T-helper 2 cell treated with Interferon-gamma antibody and Interleukin-4, amounts not matched to agents 5 μg/mL and 100 μg/mL, for 36 hours (primary cell): ENCODE results near the gene FOXN1.

Experiments
- DNase-seq: peaks from one replicate; pipeline ENCODE4 v3.0.0; 2021; ENCODE audit warnings: low spot score
- H3K27ac Mint-ChIP-seq: one replicate; pipeline ENCODE4 v1.8.0; 2021; ENCODE audit warnings: mild to moderate bottlenecking, mixed read lengths
- H3K27me3 Mint-ChIP-seq: one replicate; pipeline ENCODE4 v1.8.0; 2021; ENCODE audit warnings: low read depth, mixed read lengths
- H3K36me3 Mint-ChIP-seq: one replicate; pipeline ENCODE4 v1.8.0; 2021; ENCODE audit warnings: low read depth, mixed read lengths
- H3K4me1 Mint-ChIP-seq: one replicate; pipeline ENCODE4 v1.8.0; 2021; ENCODE audit warnings: low read depth, mixed read lengths
- H3K4me3 Mint-ChIP-seq: one replicate; pipeline ENCODE4 v1.8.0; 2022; ENCODE audit warnings: mild to moderate bottlenecking, moderate library complexity, mixed read lengths
- H3K9me3 Mint-ChIP-seq: one replicate; pipeline ENCODE4 v1.8.0; 2021; ENCODE audit warnings: mixed read lengths

FOXN1 gene

DNA sequence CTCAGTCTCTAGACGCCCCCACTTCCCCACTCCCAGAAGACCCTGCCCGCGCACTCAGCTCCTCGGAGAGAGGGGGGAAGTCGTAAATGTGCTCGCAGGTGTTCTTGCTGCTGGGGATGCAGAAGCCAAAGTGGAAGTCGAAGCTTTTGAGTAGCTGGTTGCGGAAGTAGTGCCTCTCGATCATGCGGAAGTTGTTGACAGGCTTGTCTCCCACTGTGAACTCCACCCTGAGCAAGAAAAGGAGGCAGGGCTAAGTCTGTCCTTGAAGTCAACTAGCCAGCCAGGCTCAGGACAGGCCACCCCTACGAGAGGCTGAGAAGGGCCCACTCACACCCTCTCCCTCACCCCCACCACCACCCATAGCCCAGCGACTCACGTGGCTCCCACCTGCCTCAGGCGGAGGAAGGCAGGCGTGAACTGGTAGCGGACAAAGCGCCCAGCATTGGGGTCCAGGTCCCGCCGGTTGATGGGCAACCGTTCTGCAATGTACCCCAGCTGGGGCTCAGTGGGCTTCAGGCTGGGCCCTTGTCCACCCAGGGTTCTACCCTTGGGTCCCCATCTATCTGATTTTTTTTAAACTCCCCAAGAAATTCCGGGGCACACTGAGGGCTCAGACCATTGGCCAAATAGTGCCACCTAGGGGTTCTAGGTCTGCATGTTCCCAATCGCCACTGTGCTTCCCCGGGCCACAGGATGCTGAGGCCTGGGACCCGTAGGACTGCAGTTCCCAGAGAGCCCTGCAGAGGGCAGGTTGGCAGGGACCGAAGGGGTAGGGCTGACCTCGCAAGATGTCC, 41.7 kb downstream of the FOXN1 start:
- peaks cover 6% of the 10 kb centered on the region for H3K36me3 Mint-ChIP-seq
- H3K4me3 Mint-ChIP-seq, result peak overlapping the region; percentile 33
- no peaks in the 10 kb centered on the region for H3K27me3 Mint-ChIP-seq
- H3K9me3 Mint-ChIP-seq, result no peaks in the 10 kb centered on the region
- H3K4me1 Mint-ChIP-seq, result peaks cover 40% of the 10 kb centered on the region
- peak; percentile 69 for DNase-seq
- peak overlapping the region; percentile 80 for H3K27ac Mint-ChIP-seq

DNA sequence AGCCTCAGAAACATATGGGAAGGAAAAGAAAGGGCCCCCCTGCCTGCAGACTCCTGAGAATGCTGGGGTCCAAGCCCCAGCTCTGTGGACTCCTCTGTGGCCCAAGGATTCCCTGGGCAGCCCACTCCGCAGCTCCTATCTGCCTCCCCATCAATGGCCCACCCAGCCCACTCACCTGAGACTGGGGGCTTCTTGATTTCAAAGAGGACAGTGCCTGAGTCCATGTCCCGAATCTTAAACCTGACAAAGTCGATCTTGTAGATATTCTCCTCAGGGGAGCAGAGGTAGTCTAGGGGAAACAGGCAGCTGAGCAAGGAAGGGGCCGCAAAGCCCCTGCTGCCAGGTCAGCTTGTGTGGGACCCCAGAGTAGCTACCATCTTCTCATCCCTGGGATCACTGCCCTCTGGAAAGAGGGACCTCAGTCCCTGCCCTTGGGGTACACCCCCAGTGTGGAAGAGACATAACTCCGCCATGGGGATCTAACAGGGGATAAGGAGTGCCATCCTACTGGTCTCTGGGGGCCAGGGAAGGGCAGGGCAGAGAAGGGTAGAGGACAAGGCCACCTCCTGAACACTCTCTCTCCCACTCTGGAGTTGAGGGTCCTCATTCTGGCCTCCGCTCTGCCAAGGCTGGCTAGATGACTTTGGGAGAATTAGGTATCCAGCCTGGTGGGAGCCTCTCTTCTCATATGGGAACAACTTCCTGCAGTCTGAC, 42.4 kb downstream of the FOXN1 start:
- Mint-ChIP-seq H3K9me3 (no peaks in the 10 kb centered on the region), H3K4me1 (peaks cover 43% of the 10 kb centered on the region), H3K27ac (peak overlapping the region; percentile 89), H3K27me3 (no peaks in the 10 kb centered on the region), H3K4me3 (peak overlapping the region; percentile 95), H3K36me3 (peaks cover 12% of the 10 kb centered on the region)
- no peak for DNase-seq

DNA sequence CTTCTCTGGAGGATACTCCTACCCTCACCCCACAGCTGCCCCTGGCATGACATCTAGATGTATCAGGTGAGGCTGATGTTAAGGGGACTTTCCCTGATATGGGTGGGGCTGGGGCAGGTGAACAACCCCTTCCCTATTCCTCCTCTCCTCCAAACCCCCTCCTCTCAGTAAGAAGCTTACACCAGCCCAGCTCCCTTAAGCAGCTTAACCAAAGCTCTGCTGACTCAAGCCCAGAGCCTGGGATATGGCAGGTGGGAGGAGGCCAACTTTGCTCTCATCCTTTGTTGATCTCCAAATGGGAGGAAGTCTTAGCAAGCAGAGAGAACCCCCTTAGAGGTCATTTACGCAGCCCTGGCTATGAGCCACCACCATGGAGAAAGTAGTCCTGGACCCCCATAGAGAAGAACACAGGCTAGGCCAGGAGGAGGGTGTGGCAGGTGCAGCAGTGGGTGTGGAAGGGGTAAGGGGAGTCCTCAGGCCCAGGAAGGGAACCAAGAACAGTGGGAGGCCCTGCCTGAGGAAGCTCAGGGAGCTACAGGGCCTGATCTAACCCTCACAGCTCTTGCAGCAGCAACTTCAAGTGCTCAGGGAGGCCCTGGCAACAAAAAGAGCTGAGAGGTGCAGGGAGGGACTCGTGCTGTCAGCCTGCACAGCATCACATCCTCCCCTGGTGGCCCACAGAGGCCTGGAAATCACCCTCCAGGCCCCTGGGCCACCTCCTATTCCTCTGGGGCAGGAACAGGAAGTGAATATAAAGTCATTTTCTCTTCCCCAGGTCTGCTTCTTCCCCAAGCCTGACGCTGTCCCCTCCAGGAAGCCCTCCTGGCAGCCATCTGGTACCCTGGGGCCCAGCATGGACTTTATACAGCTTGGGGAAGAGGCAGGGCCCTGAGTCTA, 43.3 kb downstream of the FOXN1 start:
- H3K36me3 Mint-ChIP-seq, result peaks cover 19% of the 10 kb centered on the region
- peak overlapping the region; percentile 95 for H3K4me3 Mint-ChIP-seq
- peaks cover 43% of the 10 kb centered on the region for H3K4me1 Mint-ChIP-seq
- no peaks in the 10 kb centered on the region for H3K9me3 Mint-ChIP-seq
- peak overlapping the region; percentile 89 for H3K27ac Mint-ChIP-seq
- no peaks in the 10 kb centered on the region for H3K27me3 Mint-ChIP-seq
- DNase-seq, result peak; percentile 67

DNA sequence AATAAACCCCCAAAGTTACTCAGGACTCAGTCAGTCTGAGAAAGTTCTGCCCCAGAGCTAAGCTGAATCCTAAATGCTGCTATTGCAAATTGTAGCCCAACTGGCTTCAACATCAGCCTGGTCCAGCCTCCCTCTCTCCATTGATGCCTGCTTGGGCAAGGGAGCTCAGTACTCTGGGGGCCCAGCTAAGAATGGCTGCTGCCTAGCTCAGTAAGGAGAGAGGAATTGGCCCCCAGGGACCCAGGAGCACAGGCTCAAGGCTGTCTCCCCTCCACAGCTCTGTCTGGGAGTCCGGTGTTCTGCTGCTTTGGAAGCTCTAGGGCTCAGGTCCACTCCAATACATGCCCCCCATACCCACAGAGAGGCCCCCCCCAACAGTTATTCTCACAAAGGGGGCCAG, 44.7 kb downstream of the FOXN1 start:
- DNase-seq, result no peak
- no peaks in the 10 kb centered on the region for H3K9me3 Mint-ChIP-seq
- peaks cover 43% of the 10 kb centered on the region for H3K4me1 Mint-ChIP-seq
- H3K27me3 Mint-ChIP-seq, result no peaks in the 10 kb centered on the region
- H3K4me3 Mint-ChIP-seq, result peak overlapping the region; percentile 95
- peak overlapping the region; percentile 46 for H3K27ac Mint-ChIP-seq
- peaks cover 26% of the 10 kb centered on the region for H3K36me3 Mint-ChIP-seq

DNA sequence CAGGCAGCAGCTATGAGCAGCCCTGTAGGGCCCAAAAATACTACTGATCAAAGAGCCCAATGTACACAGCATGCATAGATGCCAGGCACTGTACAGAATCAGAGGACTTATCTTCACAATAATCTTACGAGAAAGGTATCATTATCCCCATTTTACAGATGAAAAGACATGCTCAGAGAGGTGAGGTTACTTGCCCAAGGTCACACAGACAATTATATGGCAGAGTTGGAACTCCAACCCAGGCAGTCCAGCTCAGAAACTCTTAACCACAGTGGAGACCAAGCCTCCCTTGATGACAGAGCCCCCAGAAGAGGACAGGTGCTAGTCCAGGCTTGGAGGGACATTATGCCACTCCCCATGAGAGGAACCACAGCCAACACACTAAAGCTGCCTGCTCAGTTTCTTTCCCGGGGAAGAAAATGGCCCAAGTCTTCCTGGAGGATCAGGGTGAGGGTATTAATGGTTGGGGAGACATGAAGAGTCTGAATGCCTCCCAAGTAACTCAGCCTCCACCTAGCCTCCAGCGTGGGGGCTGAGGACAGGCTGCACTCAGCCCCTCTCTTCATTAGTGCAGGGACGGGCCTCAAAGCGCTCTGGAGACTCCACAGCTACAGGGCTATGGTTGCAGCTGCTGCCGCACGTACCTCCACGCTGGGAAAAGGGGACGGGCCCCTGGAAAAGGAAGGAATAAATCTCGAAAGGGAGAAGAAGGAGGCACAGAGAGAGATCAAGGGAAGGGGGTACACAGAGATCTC, 45.5 kb downstream of the FOXN1 start:
- Mint-ChIP-seq H3K27me3 (no peaks in the 10 kb centered on the region), H3K4me3 (peak overlapping the region; percentile 95), H3K36me3 (peaks cover 33% of the 10 kb centered on the region), H3K27ac (peak overlapping the region; percentile 65), H3K9me3 (no peaks in the 10 kb centered on the region), H3K4me1 (peaks cover 43% of the 10 kb centered on the region)
- DNase-seq, result no peak

- Mint-ChIP-seq H3K4me1 (peaks cover 43% of the 10 kb centered on the region), H3K4me3 (peak within 1 kb of the TSS; percentile 95), H3K27me3 (no peaks in the 10 kb centered on the region), H3K27ac (peak within 1 kb of the TSS; percentile 77), H3K9me3 (no peaks in the 10 kb centered on the region), H3K36me3 (peaks cover 39% of the 10 kb centered on the region)
- peak; percentile 75 for DNase-seq
Observed at GRCh38 chr17:28552176-28552999, 46.2 kb downstream of the FOXN1 start, which contains the start of gene UNC119. TSS of gene UNC119 (minus strand) at chr17:28552624. CDS start at chr17:28552557, 67 bp downstream.

DNA sequence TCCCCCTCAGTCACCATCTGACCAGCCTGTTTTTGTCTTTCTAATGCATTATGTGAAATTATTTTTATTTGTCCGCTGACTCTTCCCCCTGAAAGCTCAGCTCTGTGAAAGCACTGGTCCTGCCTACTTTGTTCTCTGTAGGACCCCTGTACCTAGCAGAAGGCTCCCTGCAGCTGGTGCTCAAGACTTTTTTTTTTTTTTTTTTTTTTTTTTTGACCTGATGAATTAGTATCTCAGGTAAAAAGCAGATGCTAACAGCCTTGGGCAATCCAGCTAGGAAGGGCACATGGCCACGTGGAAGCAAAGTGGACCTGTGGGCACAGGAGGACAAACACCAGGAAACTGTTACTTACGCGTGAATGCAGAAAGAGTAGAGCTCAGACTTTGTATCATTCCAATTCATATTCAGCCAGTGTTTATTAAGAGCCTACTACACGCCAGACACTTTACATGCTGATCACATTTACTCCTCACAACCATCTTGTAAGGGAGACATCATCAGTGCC, 46.9 kb downstream of the FOXN1 start:
- peak overlapping the region; percentile 77 for H3K27ac Mint-ChIP-seq
- no peaks in the 10 kb centered on the region for H3K27me3 Mint-ChIP-seq
- DNase-seq, result no peak
- H3K36me3 Mint-ChIP-seq, result peaks cover 44% of the 10 kb centered on the region
- H3K4me1 Mint-ChIP-seq, result peaks cover 47% of the 10 kb centered on the region
- H3K9me3 Mint-ChIP-seq, result no peaks in the 10 kb centered on the region
- peak overlapping the region; percentile 81 for H3K4me3 Mint-ChIP-seq

DNA sequence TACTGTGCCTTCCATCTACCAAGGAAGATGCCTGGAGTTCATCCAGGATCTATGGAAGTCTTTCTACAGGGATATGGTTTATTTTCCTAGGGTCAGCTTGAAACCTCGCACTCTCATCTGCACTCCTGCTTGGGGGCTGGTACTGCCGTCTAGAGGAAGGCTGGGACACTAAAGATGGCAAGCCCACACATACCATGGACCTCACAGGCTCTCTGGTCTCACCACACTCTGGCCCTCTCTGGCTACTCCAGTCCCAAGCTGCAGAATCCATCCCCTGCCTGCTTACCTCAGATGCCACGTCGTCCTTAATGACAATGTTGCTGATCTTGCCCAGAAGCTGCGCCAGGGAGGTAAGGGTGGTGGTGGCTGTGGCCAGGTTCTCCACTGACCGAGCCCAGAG, 48.4 kb downstream of the FOXN1 start:
- no peak overlapping the region for H3K27ac Mint-ChIP-seq
- H3K4me3 Mint-ChIP-seq, result no peak overlapping the region
- no peak for DNase-seq
- H3K36me3 Mint-ChIP-seq, result peaks cover 49% of the 10 kb centered on the region
- no peaks in the 10 kb centered on the region for H3K9me3 Mint-ChIP-seq
- H3K27me3 Mint-ChIP-seq, result no peaks in the 10 kb centered on the region
- H3K4me1 Mint-ChIP-seq, result peaks cover 32% of the 10 kb centered on the region

DNA sequence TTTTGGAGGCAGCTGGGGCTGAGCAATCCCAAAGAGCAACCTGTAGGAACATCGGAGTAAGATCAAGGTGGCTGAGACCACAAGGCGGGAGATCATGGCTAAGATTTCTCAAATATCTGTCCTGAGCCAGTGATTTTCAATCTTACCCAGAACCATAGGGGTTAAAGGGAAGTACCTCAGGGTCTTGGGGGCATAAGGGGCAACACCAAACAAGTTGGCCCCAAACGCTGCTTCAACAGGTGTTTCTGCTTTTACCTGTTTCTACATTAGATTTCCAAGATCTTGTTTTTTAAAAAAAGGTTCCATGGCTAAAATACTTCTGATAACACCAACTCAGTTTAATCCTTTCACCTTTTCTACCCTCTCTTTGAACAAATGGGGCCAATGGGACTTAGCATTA, 48.9 kb downstream of the FOXN1 start:
- Mint-ChIP-seq H3K4me3 (no peak overlapping the region), H3K4me1 (peaks cover 27% of the 10 kb centered on the region), H3K27me3 (no peaks in the 10 kb centered on the region), H3K27ac (no peak overlapping the region), H3K9me3 (no peaks in the 10 kb centered on the region), H3K36me3 (peaks cover 54% of the 10 kb centered on the region)
- no peak for DNase-seq

GRCh38 chr17:28563475-28563874, 57.3 kb downstream of the FOXN1 start:
- Mint-ChIP-seq H3K4me1 (peaks cover 13% of the 10 kb centered on the region), H3K27ac (no peak overlapping the region), H3K27me3 (no peaks in the 10 kb centered on the region), H3K36me3 (peaks cover 46% of the 10 kb centered on the region), H3K4me3 (no peak overlapping the region), H3K9me3 (no peaks in the 10 kb centered on the region)
- no peak for DNase-seq

DNA sequence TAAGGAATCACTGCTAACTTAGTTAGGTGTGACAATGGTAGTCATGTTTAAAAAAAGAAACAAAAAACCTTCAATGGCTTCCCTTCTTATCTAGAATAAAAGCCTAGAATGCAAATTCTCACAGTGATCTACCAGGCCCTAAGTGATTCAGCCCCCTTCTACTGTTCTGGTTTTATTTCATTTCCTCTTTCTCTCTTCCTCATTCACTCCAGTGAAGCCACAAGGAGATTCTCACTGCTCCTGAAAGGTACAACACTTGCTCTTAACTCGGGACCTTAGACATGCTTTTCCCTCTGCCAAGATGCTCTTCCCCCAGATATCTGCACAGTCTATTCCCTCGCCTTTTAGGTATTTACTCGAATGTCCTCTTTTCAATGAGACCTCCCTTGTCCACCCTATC, 61.5 kb downstream of the FOXN1 start:
- H3K27ac Mint-ChIP-seq, result peak overlapping the region; percentile 46
- DNase-seq, result no peak
- peaks cover 38% of the 10 kb centered on the region for H3K36me3 Mint-ChIP-seq
- H3K9me3 Mint-ChIP-seq, result no peaks in the 10 kb centered on the region
- H3K27me3 Mint-ChIP-seq, result no peaks in the 10 kb centered on the region
- H3K4me3 Mint-ChIP-seq, result peak overlapping the region; percentile 20
- peaks cover 31% of the 10 kb centered on the region for H3K4me1 Mint-ChIP-seq

DNA sequence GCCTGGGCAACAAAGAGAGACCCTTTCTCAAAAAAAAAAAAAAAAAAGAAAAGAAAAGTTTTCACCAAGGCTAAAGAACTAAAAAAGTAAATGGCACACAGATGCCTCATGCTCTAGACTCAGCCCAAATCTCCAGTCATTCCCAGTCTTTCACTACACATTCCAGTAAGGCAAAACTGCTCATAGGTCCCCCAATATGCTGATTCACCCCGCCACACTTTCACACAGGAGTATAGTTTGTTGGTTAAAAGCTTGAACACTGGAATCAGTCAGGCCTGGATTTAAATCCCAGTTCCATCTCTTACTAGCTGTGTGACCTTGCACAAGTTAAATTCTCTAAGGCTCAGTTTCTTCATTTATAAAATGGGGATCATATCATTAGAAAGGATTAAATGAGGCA, 63.3 kb downstream of the FOXN1 start:
- DNase-seq, result no peak
- H3K27ac Mint-ChIP-seq, result peak overlapping the region; percentile 56
- peaks cover 44% of the 10 kb centered on the region for H3K4me1 Mint-ChIP-seq
- no peaks in the 10 kb centered on the region for H3K27me3 Mint-ChIP-seq
- peak overlapping the region; percentile 95 for H3K4me3 Mint-ChIP-seq
- H3K36me3 Mint-ChIP-seq, result peaks cover 44% of the 10 kb centered on the region
- H3K9me3 Mint-ChIP-seq, result no peaks in the 10 kb centered on the region
